Fibroblast of villous mesenchyme (primary cell): Measurements from ENCODE around the gene KCTD10. TPM values are rescaled to one million over a fixed set of nuclear protein-coding genes. Genes with fewer than 3 reads are reported as not detected.
"Not testable (repeated sequence)": the region's sequence is repeated elsewhere in the genome, so short reads cannot be mapped to it uniquely, and the experiment has no call there.

Experiments used
- DNase-seq: peaks from one replicate; pipeline ENCODE4 v3.0.0-alpha.2; 2010; ENCODE audit warnings: low read depth
- H3K4me3 ChIP-seq: 2 replicates; pipeline ENCODE4 v1.5.1; 2011; ENCODE audit warnings: low read depth, mild to moderate bottlenecking, low read length
- CTCF ChIP-seq: IDR thresholded peaks from 2 replicates; pipeline ENCODE4 v1.5.1; 2012; ENCODE audit warnings: low read depth, mild to moderate bottlenecking, low read length; ENCODE audit not compliant: insufficient read depth
- total RNA-seq: library from RNA; depleted of rRNA; stranded (reverse); fragments of >200 nt; gene quantifications from 2 replicates; pipeline ENCODE4 v1.2.3, GENCODE V29; 2012

The KCTD10 gene
- total RNA-seq, 1 donor, result 105 TPM

- no peak for TF ChIP-seq CTCF
Measured at GRCh38 chr12:109422251-109422650, 54.8 kb downstream of the KCTD10 start.

GRCh38 chr12:109421355-109422087 is 55.6 kb downstream of the KCTD10 start:
- H3K4me3 ChIP-seq, result no peak overlapping the region
- no peak for TF ChIP-seq CTCF
- no peak for DNase-seq

More at GRCh38 chr12:109422251-109422650, 54.8 kb downstream of the KCTD10 start:
- no peak overlapping the region for H3K4me3 ChIP-seq
- no peak for DNase-seq

GRCh38 chr12:109418848-109419480 is 58.1 kb downstream of the KCTD10 start:
- no peak for DNase-seq
- H3K4me3 ChIP-seq, result no peak overlapping the region
- TF ChIP-seq CTCF, result no peak

DNA sequence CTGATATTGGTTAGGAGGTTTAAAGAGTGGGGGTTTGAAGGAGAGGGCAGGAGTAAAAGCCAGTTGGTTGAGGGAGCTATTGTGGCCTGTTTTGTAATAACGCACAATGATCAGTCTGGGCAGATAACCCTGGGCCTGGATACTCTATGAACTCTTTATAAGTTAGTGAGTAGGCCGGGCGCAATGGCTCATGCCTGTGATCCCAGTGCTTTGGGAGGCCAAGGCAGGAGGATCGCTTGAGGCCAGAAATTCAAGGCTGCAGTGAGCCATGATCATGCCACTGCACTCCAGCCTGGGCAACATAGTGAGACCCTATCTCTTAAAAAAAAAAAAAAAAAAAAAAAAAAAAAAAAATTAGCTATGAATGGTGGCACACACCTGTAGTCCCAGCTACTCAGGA is 71.0 kb downstream of the KCTD10 start:
- not testable (repeated sequence) for H3K4me3 ChIP-seq, DNase-seq

DNA sequence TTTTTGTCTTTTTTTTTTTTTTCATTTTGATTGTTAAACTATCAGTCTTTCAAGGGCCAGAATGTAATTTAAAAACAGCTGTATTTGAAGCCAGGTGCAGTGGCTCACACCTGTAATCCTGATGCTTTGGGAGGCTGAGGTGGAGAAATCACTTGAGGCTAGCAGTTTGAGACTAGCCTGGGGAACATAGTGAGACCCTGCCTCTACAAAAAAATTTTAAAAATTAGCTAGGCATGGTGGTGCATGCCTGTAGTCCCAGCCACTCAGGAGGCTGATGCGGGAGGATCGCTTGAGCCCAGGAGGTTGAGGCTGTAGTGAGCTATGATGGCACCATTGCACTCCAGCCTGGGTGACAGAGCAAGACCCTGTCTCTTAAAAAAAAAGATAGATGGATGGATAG is 72.3 kb downstream of the KCTD10 start:
- H3K4me3 ChIP-seq, DNase-seq: not testable (repeated sequence)

Other genes with a start within 250 kb of the KCTD10 start
- gene FOXN4, start 168.0 kb downstream of the KCTD10 start, total RNA-seq, result not detected in 2 replicates
- not detected in 2 replicates for gene MYO1H, start 129.4 kb downstream of the KCTD10 start, total RNA-seq
- gene UBE3B, start 334 bp upstream of the KCTD10 start, total RNA-seq, result 34.1 and 51.4 TPM in 2 replicates
- gene MMAB, start 96.2 kb upstream of the KCTD10 start, total RNA-seq, result 34.1 and 43.8 TPM in 2 replicates
- 29.8 and 30.0 TPM in 2 replicates for gene MVK, start 96.5 kb upstream of the KCTD10 start, total RNA-seq
- gene FAM222A, start 236.5 kb upstream of the KCTD10 start, total RNA-seq, result 0.32 and 0.43 TPM in 2 replicates